GM23248 (cell line): Measurements from ENCODE around the gene HUWE1. TPM values are rescaled to one million over a fixed set of nuclear protein-coding genes. Genes with fewer than 3 reads are reported as not detected.
A peak's percentile ranks its signal among the peaks of the same experiment; 100 is the strongest.

Source experiments
- DNase-seq: peaks from one replicate; pipeline ENCODE4 v3.0.0-alpha.2; 2015
- H2AFZ ChIP-seq: fragments of 200-600 bp; sonication (generic); 2 replicates; pipeline ENCODE4 v1.6.1; 2016; ENCODE audit warnings: antibody characterized with exemption
- H3F3A ChIP-seq: fragments of 200-600 bp; sonication (generic); 2 replicates; pipeline ENCODE4 v1.6.1; 2016; ENCODE audit warnings: mild to moderate bottlenecking, antibody characterized with exemption, mixed run types; ENCODE audit not compliant: insufficient read depth
- H3K27ac ChIP-seq: fragments of 200-600 bp; sonication (generic); 2 replicates; pipeline ENCODE4 v1.5.1; 2016; ENCODE audit warnings: mild to moderate bottlenecking
- H3K27me3 ChIP-seq: fragments of 200-600 bp; sonication (generic); replicated peaks from 2 replicates; pipeline ENCODE4 v1.6.1; 2016; ENCODE audit warnings: mild to moderate bottlenecking; ENCODE audit not compliant: insufficient read depth
- H3K36me3 ChIP-seq: fragments of 200-600 bp; sonication (generic); 2 replicates; pipeline ENCODE4 v1.6.1; 2016; ENCODE audit warnings: low read depth, mild to moderate bottlenecking
- H3K4me1 ChIP-seq: fragments of 200-600 bp; sonication (generic); 2 replicates; pipeline ENCODE4 v1.6.1; 2016; ENCODE audit warnings: mild to moderate bottlenecking; ENCODE audit not compliant: insufficient read depth
- H3K4me2 ChIP-seq: fragments of 200-600 bp; sonication (generic); one replicate; pipeline ENCODE4 v1.6.1; 2016; ENCODE audit warnings: mild to moderate bottlenecking; ENCODE audit not compliant: unreplicated experiment
- H3K4me3 ChIP-seq: fragments of 200-600 bp; sonication (generic); 2 replicates; pipeline ENCODE4 v1.5.1; 2016; ENCODE audit warnings: mild to moderate bottlenecking
- H3K79me2 ChIP-seq: fragments of 200-600 bp; sonication (generic); 2 replicates; pipeline ENCODE4 v1.6.1; 2016; ENCODE audit warnings: mild to moderate bottlenecking; ENCODE audit not compliant: insufficient read depth
- H3K9ac ChIP-seq: fragments of 200-600 bp; sonication (generic); 2 replicates; pipeline ENCODE4 v1.6.1; 2016; ENCODE audit warnings: mild to moderate bottlenecking
- H3K9me2 ChIP-seq: fragments of 200-600 bp; sonication (generic); 2 replicates; pipeline ENCODE4 v1.6.1; 2016; ENCODE audit warnings: mixed run types, mild to moderate bottlenecking, moderate library complexity; ENCODE audit not compliant: insufficient read depth
- H3K9me3 ChIP-seq: fragments of 200-600 bp; sonication (generic); one replicate; pipeline ENCODE4 v1.6.1; 2017; ENCODE audit warnings: low read depth
- H4K20me1 ChIP-seq: fragments of 200-600 bp; sonication (generic); 2 replicates; pipeline ENCODE4 v1.6.0; 2016; ENCODE audit not compliant: insufficient read depth
- EZH2 ChIP-seq: fragments of 200-600 bp; sonication (generic); IDR thresholded peaks from 2 replicates; pipeline ENCODE4 v1.6.1; 2018; ENCODE audit warnings: antibody characterized with exemption, mild to moderate bottlenecking; ENCODE audit not compliant: insufficient read depth, poor library complexity, severe bottlenecking
- EZH2phosphoT487 ChIP-seq: fragments of 200-600 bp; sonication (generic); IDR thresholded peaks from 2 replicates; pipeline ENCODE4 v1.6.1; 2018; ENCODE audit warnings: antibody characterized with exemption, moderate library complexity, mild to moderate bottlenecking, low read depth; ENCODE audit not compliant: insufficient read depth
- WGBS, 2 experiments: methylation state at CpG; one replicate each; pipeline ENCODE4 v1.1.6; 2015 to 2017; ENCODE audit warnings: low lambda C conversion rate in 2 of 2, low coverage in 1 of 2; ENCODE audit errors: missing lambda C conversion rate in 2 of 2; 5-methylcytosine and 5-hydroxymethylcytosine counted together
- in situ Hi-C: fragments of 300-500 bp; cut with MboI; formaldehyde crosslinking; loops from 2 replicates; pipeline ENCODE4 v1.15.0; 2020
- polyA plus RNA-seq: library from polyadenylated mRNA; unstranded; fragments of >200 nt; fragmentation: Nextera tagmentation; extraction: Ambion mirVana; gene quantifications from 2 replicates; pipeline ENCODE4 v1.2.1, GENCODE V29; 2016
- total RNA-seq: library from RNA; depleted of rRNA; stranded (reverse); fragments of >200 nt; shearing (Covaris generic); gene quantifications from 2 replicates; pipeline ENCODE4 v1.2.3, GENCODE V29; 2014

HUWE1 gene
- total and polyA plus RNA-seq, 2 experiments from 2014 or later = 29.8 to 71.2 TPM

DNA sequence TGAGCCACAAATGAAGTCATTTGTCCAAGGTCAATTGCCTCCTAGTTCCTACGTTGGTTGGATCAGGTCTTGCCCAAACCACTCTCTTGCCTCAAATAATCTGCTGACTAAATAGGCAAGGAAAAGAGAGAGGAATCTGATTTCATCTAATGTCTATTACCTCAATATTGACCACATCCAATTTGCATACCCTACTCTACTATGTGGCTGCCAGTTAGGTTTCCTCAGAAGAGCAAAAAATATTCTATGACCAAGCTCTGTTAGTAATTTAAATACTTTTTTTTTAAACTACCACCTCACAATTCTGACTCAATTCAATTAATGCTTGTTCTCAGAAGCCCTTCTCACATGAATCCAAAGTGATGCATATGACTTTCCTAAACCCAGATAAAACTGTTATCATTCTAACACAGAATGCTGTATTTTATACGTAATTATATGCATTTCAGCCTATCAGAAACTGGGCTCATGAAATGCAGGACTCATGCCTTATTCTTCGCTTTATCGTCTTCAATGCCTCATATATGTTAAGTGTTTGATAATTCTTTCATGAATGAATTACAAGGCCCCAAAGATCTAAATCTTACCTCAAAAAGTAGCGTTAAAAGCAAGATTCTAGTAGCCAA, 98.6 kb downstream of the HUWE1 start:
- in situ Hi-C loops = no loop called here
- Histone ChIP-seq H3K27me3 (no peaks in the 10 kb centered on the region), H2AFZ (no peak overlapping the region), H3K27ac (no peak overlapping the region), H3K9me2 (no peaks in the 10 kb centered on the region), H3K36me3 (peaks cover 80% of the 10 kb centered on the region), H3K4me2 (no peak overlapping the region), H3K4me1 (no peaks in the 10 kb centered on the region), H4K20me1 (no peaks in the 10 kb centered on the region), H3K4me3 (no peak overlapping the region), H3K9ac (no peak overlapping the region), H3F3A (no peaks in the 10 kb centered on the region), H3K9me3 (no peaks in the 10 kb centered on the region), H3K79me2 (peaks cover 26% of the 10 kb centered on the region)
- TF ChIP-seq EZH2 (no peak), EZH2phosphoT487 (no peak)
- DNase-seq = peak; percentile 6
- WGBS, 2 experiments = 86 to 92% methylated on average over 5 of the region's 5 CpGs

GRCh38 chrX:53584891-53585290, 101.6 kb downstream of the HUWE1 start:
- H3K36me3 ChIP-seq = peaks cover 70% of the 10 kb centered on the region
- TF ChIP-seq EZH2phosphoT487 (no peak), EZH2 (no peak)
- H3K4me3 ChIP-seq = no peak overlapping the region
- H3K9ac ChIP-seq = no peak overlapping the region
- H3F3A ChIP-seq = peaks cover 8% of the 10 kb centered on the region; the same call in 1 of the 2 replicates
- H3K27me3 ChIP-seq = no peaks in the 10 kb centered on the region
- H4K20me1 ChIP-seq = no peaks in the 10 kb centered on the region
- H3K79me2 ChIP-seq = peaks cover 37% of the 10 kb centered on the region
- no peaks in the 10 kb centered on the region for H3K9me2 ChIP-seq
- DNase-seq = no peak
- no peak overlapping the region for H3K4me2 ChIP-seq
- in situ Hi-C loops = no loop called here
- 98 to 99% methylated on average over 9 of the region's 9 CpGs for WGBS, 2 experiments
- H3K9me3 ChIP-seq = no peaks in the 10 kb centered on the region
- no peak overlapping the region for H2AFZ ChIP-seq
- H3K4me1 ChIP-seq = no peaks in the 10 kb centered on the region
- H3K27ac ChIP-seq = no peak overlapping the region

- H3K4me3 ChIP-seq = no peak overlapping the region
- H3K9me2 ChIP-seq = no peaks in the 10 kb centered on the region
- no peak overlapping the region for H3K4me2 ChIP-seq
- no peak overlapping the region for H2AFZ ChIP-seq
- peaks cover 8% of the 10 kb centered on the region; the same call in 1 of the 2 replicates for H3F3A ChIP-seq
- no peaks in the 10 kb centered on the region for H3K27me3 ChIP-seq
- H3K27ac ChIP-seq = no peak overlapping the region
- no peaks in the 10 kb centered on the region for H4K20me1 ChIP-seq
- no peaks in the 10 kb centered on the region for H3K4me1 ChIP-seq
- H3K36me3 ChIP-seq = peaks cover 57% of the 10 kb centered on the region
- 85 to 100% methylated on average over 3 to 7 of the region's 7 CpGs for WGBS, 2 experiments
- no peaks in the 10 kb centered on the region for H3K9me3 ChIP-seq
- in situ Hi-C loops = no loop called here
- peaks cover 37% of the 10 kb centered on the region for H3K79me2 ChIP-seq
- H3K9ac ChIP-seq = no peak overlapping the region
- no peak for TF ChIP-seq EZH2
- TF ChIP-seq EZH2phosphoT487 = no peak
- no peak for DNase-seq
Measured at GRCh38 chrX:53583571-53583970, 102.9 kb downstream of the HUWE1 start.

DNA sequence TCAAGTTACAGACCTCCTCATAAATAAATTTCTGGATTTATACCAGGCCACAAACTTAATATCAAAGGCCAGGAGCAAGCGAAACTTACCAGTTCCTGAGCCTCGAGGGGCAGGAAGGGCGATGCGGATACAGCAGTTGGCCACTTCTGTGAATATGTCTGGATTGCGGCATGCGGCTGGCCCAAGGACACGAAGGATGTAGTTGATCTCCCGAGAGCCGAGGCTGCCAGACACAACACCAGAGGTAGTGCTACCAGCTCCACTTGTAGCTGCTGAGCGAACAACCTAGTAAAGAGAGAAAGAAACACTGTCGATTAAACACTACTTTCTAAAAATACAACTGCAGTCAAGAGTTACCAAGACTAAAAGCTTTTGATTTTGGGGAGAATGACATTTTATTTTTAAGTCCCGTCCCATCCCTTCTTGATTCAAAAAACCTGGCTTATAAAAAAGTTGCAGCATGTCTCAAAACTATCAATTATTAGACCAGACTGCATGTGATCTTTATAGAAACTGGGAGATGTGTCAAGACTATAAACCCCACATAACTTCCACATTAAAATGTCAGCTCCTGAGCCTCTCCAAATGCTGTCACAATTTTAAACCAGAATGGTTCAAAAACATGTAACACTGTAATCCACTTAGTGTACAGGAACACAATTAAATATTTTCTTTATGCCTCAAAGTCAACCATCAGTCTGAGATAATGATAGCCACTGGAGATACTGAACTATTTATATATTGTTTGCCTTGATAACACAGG, 105.6 kb downstream of the HUWE1 start:
- 46 to 48% methylated on average over 8 to 12 of the region's 12 CpGs for whole genome bisulfite sequencing, 2 experiments
- in situ Hi-C loops = no loop called here
- no peak overlapping the region for H3K27ac ChIP-seq
- H3K27me3 ChIP-seq = no peaks in the 10 kb centered on the region
- no peak overlapping the region for H3K4me2 ChIP-seq
- no peaks in the 10 kb centered on the region for H4K20me1 ChIP-seq
- no peak overlapping the region for H3K9ac ChIP-seq
- H3K4me3 ChIP-seq = no peak overlapping the region
- no peak for DNase-seq
- no peaks in the 10 kb centered on the region for H3K9me2 ChIP-seq
- TF ChIP-seq EZH2phosphoT487 = no peak
- TF ChIP-seq EZH2 = no peak
- H3K9me3 ChIP-seq = no peaks in the 10 kb centered on the region
- no peaks in the 10 kb centered on the region for H3K4me1 ChIP-seq
- H3K79me2 ChIP-seq = peaks cover 42% of the 10 kb centered on the region
- peaks cover 8% of the 10 kb centered on the region; the same call in 1 of the 2 replicates for H3F3A ChIP-seq
- peaks cover 38% of the 10 kb centered on the region for H3K36me3 ChIP-seq
- no peak overlapping the region for H2AFZ ChIP-seq
